HG03558 (cell line): ENCODE results near the gene BCAN.

Source experiments
- ATAC-seq: cut with Tn5 transposase; IDR thresholded peaks from one replicate; pipeline ENCODE4 v1.9.1; 2021; ENCODE audit warnings: moderate number of reproducible peaks; ENCODE audit not compliant: unreplicated experiment; ENCODE audit errors: extremely low read depth

Gene BCAN

DNA sequence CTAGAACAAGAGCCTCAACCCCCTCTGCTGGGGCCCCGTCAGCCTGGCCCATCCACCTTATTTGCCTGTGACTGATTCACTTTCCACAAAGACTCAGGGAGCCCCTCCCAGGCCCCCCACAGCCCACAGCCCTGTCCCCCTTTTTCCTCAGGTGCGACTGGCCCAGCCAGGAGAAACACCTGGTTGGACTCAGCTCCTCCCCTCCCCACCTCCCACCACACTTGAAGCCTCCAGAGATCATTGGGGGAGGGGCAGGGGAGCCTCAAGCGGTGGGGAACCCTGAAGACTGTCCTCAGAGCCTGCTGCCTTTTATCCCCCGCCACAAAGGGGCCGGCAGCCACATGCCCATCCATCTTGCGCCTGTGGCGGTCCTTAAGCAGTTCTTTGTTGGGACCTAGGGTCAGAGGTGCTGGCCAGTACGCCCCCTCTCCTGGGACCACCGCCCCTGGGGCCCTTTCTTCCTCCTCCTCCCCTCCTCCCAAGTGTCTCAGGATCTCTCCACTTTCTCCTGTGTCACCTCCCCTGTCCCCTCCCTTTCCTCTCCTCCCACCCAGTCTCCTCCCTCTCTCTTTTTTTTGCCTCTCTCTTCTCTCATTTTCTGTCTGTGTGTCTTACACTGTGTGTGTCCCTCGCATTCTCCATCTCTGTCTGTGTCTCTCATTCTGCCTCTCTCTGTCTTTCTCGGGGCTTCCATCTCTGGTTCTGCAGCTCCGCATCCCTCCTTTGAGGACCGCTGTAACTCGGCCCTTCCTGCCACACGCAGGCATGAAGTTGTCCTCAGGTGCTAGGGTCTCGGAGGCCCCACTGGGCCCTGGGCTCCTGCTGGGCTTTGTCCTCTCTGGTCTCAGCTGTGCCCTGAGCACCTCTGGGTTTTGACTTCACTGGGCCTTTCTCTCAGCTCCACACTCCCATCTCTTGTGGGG lies 51.3 kb downstream of the BCAN start:
- ATAC-seq, result no peak

DNA sequence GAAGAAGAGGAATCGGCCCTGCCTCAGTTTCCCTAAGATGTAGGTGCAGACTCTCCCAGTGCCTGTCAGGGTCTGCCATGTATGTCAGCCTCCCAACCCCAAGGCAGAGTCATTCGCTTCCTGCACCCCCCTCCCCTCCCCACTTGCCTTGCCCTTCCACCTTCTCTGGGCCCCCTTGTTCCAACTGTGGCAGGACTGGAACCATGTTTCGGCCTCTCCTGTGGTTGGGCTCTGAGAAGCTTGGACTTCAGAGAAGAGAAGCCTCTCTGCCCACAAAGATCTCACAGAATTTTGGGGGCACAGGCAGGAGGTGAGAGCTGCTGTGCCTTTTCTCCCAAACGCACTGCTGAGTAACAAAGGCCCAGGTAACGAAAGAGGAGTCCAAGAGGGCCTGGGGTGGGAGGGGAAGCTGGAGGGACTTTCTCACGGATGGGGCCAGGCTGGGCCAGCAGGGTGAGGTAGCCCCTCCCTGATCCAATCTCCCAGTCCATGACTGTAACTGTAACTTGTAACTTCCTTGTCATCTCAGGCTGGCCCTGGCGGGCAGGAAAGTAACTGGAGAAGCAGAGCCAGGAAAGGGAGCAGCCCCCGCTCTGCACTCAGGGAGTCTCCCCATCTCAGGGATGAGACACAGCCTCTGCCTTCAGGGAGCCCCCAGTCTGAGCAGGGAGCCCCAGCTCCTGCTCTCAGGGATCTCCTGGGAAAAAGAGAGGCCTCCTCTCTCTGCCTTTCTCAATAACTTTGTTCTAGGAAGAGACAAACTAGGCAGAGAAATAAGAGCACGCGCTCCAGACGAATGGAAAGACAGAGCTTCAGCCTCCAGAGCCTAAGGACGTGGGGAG lies 52.2 kb downstream of the BCAN start:
- no peak for ATAC-seq

DNA sequence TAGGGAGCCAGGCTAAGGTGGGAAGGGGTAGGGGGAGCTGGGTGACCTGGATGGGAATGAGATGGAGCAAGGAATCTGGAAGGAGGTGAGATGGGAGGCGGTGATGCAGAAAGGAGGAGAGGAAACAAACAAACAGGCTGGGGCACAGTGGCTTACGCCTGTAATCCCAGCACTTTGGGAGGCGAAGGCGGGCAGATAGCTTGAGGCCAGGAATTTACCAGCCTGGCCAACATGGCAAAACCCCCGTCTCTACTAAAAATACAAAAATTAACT lies 52.7 kb downstream of the BCAN start:
- no peak for ATAC-seq

DNA sequence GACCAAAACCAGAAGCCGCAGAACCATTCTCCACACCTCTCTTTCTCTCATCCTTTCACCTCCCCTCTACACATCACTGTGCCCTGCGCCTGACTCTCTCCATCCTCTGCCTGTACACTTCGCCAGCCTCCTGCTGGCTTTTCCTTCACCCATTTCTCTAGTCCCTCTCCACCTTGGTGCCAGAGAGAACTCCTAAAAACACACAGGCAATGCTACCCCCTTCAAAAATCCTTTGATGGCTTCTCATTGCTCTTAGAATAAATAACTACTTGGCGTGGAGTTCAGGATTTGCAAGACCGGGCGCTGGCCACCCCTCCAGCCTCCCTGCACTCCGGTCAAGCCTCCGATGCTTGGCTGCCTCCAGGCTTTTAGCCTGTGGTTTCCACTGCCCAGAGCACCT lies 54.8 kb downstream of the BCAN start:
- no peak for ATAC-seq

DNA sequence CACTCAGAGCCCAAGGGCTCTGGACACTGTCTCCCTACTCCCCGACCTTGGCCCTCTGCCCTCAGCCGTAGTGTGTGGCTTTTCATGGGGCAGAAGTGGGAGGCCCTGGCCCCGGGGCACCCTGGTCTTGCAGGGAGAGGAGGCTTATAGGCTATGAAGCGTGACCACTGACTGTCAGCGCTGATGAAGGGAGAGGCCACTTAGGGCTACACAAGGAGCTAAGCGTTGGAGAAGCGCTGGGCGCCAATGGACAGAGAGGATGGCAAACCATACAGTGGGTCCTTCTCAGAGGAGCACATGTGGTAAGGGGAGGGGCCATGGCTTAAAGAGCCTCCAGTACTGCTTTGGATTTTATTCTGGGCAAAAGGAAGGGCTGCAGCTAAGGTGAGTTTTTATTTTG lies 55.6 kb downstream of the BCAN start:
- no peak for ATAC-seq

DNA sequence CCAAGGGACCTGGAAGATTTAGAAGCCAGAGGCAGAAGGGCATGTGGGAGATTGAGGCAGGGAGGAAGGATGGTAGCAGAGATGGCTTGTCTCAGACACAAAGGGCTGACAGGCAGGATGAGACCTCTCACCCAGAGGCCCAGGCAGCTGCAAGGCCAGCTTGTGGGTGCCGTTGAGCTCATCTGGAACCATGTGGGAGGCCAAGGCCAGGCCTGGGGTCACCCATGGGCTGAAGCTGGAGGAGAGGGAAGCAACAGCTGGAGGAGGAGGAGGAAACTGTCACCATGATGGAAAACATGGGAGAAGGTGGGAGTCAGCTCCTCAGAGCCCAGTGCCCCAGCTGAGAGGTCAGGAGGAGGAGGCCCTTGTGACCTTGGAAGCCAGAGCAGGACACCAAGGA lies 57.1 kb downstream of the BCAN start:
- ATAC-seq, result no peak

DNA sequence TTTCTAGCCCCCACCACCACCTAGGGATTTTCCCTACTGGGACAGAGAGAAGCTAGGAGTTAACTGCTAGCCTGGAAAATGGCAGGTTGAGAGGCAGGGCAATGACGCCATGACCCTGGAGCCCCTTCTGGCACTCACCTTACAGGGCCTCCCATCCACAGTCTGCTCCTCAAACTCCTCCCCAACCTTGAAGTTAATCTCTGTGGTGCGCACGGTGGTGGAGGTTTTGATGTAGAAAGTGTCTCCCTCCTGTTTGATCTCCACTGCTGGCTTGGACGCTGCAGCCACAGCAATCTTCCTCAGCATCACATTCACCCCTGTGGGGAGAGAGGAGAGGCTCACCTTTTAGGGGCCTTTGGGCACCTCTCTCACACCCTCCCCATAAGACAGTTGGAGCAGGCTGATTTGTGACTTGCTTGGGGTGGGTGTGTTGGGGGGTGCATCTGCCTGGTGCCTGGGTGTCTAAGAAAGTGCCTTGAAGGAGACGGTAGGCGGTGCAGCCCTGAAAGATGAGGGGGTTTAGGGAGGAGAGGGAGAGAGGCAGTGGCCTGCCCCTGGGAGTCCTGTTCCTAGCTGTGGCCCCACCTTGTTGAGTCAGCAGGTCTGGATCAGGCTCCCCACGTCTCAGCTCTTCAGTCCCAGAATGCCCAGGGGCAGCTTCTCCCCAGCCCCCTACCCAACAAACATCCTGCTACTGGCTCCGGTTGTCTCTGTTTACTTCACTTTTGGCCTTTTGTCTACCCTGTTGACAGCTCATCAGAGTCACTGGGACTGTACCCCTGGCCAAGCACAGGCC lies 59.0 kb downstream of the BCAN start:
- no peak for ATAC-seq

DNA sequence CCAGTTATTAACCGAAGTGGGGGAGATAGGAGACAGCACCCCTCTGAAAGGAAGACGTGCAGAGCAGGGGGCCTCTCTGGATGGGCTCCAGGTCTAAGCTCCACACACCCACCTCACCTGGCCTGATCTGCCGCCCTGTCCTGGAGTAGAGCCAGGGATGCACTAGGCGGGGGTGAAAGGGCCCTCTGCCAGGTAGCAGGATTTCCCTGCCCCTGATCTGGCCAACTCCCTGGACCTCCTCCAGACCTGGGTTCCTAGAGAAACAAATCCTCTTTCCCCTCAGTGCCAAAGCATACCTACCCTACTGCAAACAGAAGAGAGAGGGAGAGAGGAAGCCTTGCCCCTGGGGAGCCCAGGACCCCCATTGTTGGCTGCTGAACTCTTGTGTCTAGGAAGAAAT lies 61.4 kb downstream of the BCAN start:
- no peak for ATAC-seq

DNA sequence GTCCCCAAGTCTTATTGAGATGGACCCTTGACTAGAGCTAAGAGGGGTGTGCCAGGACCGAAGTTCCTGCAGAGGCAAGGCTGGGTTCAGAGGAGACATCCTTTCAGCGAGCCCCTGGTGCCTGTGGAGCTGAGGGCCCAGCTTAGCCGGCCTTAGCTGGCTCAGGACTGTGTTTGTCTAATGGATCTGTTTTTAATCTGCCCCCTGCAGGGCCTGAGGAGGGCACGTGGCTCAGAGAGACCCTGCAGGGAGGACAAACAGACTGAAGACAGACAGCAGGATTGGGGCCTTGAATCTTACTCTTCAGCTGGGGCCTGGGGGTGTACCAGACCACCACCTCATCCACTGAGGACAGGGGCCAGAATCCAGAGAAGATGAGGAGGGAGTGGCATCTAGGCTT lies 61.8 kb downstream of the BCAN start:
- no peak for ATAC-seq

DNA sequence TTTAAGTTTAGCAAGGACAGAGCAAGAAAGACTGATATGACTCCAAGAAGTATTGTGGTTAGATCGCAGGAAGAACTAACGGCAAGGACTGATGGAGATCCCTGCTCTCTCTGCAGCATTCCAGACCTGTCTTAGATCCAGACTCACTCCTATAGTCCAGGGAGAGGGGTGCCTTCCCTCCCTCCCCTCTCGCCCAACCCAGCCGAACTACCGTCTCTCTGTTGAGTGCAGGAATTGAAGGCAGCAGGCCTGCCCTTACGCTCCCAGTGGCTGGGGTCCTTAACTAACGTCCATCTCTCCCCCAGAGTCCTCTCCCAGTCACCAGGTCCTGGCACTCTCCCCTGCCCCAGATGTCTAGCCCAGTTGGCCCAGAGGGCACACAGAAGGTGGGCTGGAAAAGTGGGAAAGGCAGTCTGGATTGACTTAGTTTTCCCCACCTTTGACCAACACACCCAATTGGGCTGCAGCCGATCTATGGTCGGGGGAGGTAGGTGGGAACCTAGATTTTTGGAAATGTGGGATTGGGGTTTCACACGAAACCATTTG lies 62.3 kb downstream of the BCAN start:
- ATAC-seq, result no peak

DNA sequence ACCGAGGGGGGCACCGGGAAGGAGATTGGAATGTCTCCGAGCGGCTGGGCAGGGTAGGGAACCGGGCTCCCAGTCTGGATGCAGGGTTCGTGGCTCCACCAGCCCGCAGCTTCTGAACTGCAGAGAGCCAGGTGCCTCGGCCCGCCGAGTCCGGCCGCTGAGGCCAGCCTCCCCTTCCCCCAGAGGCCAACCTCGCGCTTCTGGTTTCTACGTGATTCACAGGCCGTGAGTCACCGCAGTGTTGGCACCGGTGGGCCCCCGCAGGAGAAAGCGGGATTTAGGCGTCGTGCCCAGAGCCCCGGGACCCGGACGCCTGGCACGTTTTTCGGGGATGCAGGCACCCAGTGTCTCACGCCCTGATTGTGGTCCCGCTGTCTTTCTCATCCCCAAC lies 63.0 kb downstream of the BCAN start:
- no peak for ATAC-seq

DNA sequence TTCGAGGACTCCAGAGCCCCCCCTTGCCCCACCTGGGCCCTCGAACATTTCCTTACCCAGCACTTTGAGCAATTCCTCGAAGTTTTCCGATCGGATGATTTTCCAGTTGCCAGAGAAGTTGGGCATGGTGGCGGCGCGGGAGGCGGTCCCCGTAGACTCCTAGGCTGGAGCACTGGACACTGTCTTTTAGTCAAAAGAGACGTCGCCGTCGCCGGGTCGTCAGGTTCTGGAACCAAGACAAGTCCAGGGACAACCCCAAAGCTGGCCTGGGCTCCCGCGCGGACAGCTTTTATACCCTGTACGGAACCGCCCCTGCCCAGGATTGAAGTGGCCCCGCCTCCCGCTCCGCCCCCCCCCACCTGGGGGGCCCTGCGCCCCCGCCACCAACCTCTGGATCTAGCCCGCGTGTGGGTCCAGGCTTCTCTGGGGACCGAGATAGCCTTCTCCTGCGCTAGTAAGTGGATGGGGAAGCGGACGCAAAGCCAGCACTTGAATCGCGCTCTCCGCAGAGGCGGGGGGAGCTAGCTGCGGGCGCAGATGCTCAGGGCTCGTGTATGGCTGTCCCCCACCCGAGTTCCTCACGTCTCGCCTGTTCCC lies 63.5 kb downstream of the BCAN start, which contains the start of gene CRABP2:
TSS of gene CRABP2 (minus strand) at position 263 of the 597 bp plus-strand sequence. CDS start at position 126, 137 bp downstream.
- no peak for ATAC-seq

DNA sequence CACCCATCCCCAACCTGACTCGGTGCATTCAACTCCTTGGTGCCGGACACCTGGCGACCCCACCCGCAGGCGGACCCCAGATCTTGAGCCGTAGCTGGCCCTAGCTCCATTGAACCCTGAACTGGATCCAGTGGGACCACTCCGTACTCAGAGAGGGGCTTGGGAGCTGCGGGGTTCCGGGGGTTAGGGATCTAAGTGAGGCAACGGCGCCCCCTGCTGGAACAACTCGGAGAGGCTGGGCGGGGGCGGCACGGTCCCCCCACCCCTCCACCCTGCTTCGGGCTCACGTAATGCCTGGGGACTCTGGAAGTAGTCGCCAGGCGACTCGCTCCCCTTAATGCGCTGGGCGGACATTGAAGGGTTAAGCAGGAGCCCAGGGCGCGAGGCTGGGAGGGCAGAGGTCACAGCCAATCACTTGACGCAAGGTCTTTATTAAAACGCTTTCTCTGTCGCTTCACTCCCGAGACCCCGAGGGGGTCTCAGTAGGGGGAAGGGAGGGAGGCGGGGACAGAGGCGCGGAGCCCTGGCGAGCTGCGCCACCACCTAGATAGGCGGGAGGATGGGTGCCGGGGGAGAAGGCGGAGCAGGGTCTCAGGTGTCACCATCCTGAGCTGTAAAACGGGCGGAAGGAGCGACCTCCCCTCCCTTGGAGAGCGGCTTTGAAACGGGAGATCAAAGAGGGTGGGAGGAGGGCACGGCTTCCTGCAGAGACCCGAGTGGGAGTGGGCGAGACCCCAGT lies 64.2 kb downstream of the BCAN start:
- no peak for ATAC-seq

DNA sequence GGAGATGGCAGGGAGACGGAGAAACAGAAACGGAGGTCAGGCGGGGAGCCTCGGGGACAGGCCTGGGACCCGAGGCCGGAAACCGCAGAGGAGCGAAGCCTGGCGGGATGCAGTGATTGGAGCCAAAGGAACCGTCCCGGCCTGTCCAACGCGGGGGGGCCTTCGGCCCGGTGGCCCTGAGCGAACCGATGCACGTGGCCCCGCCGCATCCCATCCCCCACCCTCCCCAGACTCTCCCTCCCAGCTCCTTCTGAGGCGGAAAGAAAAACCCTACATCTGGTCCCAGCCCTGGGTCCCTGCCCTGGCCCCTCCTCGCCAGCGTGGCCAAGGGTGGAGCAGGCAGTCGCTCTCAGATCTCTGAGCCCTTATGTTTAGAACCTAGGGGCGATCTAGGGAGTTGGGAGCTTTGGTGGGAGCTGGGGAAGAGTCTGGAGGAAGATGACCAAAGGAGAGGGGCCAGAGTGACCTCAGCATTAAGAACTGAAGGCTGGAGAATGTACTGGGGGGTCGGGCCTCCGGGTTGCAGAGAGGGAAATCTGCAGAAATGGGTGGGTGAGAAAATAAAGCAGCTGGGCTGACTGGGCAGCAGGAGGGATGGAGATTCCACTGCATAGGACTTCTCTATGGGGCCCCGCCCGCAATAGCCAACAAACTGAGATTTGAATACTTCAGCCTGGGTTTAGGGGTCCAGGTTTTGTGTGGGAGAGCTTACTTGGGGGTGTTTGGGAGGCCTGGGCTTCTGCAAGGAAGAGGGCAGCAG lies 64.9 kb downstream of the BCAN start:
- ATAC-seq, result no peak

DNA sequence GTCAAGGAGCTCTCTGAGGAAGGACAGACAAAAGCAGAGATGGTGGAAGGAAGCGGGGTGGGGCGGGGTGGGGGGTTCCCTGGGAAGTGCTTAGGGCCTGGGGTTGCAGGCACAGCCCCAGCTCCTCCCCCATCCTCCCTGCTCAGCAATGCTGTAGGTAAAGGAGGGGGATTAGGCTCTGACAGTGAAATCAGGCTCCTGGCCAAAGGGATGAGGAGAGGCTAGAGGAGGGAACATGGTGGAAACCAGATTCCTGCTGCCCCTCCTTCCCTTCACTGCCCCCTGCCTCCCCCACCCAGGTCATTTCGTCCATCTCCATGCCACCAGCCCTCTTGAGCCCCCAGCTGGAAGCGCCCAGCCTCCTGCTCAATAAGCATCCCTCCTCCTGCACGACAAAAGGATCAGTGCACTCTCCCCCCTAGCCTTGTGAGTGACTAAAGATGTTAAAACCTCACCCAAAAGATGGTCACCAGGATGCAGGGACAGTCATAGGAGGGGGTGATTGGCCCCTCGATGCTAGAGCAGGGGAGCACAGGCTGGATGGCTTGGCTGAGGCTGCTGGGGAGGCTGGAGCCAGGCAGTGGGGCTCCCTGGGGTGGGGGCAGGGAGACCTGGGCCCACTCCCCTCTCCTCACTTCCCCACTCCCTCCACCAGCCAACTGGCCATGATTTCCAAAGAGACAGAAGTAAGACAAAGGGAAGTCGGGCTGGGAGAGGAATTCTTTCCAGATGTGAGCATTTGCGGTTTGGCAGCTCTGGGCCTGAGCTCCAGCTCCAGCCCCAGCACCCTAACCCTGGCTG lies 65.7 kb downstream of the BCAN start:
- ATAC-seq, result no peak

DNA sequence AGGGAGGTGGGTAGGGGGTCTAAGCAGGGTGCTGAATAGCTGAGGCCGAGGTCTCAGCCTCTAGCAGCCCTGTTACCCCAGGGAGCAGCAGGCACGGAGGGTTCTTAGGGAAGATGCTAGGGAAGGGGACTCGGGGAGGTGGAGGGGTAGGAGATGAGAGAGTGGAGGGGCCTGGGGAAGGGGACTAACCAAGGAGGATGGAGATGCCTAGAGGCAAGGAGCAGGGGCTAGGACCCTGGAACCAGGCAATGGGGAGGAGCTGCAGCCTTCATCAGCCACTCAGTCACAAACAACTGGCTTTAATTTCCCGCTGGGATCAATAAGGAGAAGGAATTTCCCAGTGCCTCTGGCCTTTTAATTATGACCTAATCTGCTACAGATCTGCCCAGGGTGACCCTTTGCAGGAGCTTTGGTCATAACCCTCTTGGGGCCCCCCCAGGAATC lies 66.3 kb downstream of the BCAN start:
- ATAC-seq, result no peak

DNA sequence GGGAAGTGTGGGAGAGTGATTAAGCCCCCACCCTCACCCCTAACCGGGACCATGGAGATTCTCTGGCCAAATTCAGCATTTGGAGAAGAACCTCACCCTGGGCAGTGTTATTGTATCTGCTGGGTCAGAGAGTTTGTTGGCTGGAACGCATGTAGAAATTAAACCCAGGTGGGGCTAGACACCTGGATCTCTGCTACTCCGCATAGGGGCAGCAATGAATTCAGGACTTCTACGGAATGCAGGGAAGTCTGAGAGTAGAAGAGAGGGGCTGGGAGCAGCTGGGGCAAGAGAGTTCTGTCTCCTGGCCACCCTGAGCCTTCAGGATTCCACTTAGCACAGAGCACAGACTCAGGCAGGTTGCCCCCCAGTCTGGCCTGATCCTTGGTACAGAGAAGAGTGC lies 67.1 kb downstream of the BCAN start:
- no peak for ATAC-seq
